ENCODE data around the gene NSMCE1.
"Not testable (repeated sequence)": the region's sequence is repeated elsewhere in the genome, so short reads cannot be mapped to it uniquely, and the experiment has no call there.

DNA sequence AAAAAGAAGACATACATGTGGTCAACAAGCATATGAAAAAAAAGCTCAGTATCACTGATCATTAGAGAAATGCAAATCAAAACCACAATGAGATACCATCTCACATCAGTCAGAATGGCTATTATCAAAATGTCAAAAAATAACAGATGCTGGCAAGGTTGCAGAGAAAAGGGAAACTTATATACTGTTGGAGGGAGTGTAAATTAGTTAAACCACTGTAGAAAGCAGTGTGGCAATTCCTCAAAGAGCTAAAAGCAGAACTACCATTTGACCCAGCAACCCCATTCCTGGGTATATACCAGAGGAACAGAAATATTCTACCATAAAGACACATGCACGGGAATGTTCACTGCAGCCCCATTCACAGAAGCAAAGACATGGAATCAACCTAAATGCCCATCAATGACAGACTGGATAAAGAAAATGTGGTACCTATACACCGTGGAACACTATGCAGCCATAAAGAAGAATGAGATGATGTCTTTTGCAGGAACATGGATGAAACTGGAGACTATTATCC lies 5.6 kb downstream of the NSMCE1 start:
- TF ChIP-seq, protein P1, sequence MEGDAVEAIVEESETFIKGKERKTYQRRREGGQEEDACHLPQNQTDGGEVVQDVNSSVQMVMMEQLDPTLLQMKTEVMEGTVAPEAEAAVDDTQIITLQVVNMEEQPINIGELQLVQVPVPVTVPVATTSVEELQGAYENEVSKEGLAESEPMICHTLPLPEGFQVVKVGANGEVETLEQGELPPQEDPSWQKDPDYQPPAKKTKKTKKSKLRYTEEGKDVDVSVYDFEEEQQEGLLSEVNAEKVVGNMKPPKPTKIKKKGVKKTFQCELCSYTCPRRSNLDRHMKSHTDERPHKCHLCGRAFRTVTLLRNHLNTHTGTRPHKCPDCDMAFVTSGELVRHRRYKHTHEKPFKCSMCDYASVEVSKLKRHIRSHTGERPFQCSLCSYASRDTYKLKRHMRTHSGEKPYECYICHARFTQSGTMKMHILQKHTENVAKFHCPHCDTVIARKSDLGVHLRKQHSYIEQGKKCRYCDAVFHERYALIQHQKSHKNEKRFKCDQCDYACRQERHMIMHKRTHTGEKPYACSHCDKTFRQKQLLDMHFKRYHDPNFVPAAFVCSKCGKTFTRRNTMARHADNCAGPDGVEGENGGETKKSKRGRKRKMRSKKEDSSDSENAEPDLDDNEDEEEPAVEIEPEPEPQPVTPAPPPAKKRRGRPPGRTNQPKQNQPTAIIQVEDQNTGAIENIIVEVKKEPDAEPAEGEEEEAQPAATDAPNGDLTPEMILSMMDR (IDR thresholded peaks at IDR 0.05; ENCODE audit: low read length): not testable (repeated sequence)
- not testable (repeated sequence) for TF ChIP-seq EZH2 (IDR thresholded peaks at IDR 0.05; ENCODE audit: borderline replicate concordance, low read length)

All from OCI-LY1 (cell line).